AML-193 (cell line): Measurements from ENCODE around the gene OBSCN.

Source experiments
- DNase-seq, 2 experiments: peaks; one replicate each; lab custom pipeline; 2025; lab: John Stamatoyannopoulos, UW

The OBSCN gene

DNA sequence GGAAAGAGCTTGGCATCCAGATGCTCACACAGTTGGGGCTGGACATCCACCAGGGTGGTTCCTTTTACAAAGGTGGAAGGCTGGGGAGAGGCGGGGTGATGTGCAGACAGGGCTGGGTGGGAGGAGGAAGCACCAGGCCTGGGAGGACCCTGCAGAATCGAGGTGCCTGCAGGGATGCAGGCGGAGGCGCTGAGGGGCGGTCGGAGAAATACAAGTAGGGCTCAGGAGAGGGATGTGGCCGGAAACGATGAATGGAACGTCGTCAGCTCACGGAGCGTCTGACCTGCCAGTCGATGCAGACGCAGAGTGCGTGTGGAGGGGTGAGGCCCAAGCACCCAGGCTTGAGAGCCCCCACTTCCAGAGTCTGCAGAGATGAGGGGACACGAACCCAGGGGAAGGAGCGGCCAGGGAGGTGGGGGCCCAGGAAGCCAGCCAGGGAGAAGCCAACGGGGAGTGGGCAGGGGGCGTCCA lies 135.4 kb downstream of the OBSCN start:
- DNase-seq, result no peak

DNA sequence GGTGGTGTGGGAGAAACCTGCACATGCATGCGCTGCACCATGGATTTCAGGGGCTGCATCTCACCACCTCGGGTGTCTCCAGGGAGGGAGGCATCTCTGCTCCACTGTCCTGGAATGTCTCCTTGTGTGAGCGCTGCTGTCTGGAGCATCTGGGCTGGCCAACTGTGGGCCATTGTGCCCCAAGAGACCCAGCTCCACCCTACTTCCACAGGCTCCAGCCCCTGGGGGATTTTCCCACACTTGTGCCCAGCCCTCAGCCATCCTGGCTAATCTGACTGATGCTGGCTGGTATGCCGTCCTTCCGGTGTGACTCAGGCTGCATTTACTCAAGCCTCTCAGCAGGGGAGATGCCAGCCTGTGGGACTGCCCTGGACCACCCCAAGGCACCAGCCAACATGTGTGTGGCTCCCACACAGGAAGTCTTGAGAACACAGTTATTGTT lies 136.8 kb downstream of the OBSCN start:
- no peak for DNase-seq

DNA sequence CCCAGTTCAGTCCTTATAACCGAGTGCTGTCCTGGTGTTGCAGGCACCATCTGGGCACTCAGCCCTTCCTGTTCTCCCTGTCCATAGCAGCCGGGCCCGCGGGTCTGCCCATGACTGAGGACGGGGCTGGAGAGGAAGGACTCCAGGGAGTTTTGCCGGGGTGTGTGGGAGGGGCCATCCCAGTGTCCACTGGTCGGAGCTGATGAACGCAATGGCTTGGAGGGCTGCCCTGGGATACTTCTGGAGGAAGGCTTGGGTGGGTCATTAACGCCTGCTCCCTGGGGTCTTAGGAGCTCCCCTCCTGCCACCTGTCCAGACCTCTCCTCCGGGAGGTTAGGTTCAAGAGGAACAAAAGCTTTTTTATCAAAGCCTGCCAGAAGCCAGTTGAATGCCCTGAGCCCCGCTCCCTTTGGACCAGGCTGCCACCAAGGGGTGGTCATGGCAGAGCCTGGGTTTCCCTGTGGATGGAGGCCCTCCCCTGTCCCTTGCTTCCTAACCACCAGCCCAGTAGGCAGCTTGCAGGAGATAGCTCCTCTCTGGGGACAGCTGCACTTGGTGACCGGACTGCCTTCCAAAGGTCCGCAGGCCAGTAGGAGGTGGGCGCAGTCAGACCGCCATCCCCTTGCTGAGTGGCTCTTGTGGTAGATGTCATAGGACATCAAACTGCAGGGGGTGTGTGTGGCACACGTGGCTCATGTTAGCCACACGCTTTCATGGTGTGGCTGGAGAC lies 137.5 kb downstream of the OBSCN start:
- DNase-seq, result no peak

DNA sequence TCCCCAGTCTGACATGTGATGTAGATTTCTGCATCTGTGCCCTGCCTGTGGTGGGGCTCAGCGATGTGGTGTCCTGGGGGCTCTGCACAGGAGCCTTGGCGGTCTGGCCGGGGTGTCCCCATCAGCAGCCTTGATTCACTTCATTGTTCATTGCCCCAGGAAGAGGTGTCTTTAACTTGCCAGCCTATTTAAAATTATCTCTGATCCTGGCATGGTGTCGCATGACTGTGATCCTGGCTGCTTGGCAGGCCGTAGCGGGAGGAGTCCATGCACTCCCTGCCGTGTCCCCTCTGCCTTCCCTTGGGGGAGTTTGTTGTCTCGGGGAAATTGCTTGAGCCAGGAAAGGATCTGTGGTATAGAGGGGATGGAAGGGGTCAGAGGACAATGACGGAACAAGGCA lies 138.9 kb downstream of the OBSCN start:
- no peak for DNase-seq

DNA sequence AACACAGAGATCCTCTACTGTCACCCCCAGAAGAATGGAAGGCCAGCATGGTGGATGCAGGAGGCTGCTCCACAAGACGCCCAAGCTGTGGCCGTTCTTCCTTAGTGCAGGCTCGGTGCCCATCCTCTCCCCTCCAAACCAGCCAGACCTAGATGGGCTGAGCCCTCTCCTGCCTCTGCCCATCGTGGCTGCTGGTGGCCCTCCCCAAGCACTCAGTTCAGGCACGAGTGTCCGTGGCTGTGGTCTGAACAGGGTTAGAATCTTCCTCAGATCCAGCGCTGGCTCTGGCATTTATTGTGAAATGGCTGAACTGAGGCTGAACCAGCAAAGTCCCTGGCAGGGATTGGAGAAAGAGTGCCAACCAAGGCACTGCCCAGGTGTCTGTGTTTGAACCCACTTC lies 139.3 kb downstream of the OBSCN start:
- no peak for DNase-seq

DNA sequence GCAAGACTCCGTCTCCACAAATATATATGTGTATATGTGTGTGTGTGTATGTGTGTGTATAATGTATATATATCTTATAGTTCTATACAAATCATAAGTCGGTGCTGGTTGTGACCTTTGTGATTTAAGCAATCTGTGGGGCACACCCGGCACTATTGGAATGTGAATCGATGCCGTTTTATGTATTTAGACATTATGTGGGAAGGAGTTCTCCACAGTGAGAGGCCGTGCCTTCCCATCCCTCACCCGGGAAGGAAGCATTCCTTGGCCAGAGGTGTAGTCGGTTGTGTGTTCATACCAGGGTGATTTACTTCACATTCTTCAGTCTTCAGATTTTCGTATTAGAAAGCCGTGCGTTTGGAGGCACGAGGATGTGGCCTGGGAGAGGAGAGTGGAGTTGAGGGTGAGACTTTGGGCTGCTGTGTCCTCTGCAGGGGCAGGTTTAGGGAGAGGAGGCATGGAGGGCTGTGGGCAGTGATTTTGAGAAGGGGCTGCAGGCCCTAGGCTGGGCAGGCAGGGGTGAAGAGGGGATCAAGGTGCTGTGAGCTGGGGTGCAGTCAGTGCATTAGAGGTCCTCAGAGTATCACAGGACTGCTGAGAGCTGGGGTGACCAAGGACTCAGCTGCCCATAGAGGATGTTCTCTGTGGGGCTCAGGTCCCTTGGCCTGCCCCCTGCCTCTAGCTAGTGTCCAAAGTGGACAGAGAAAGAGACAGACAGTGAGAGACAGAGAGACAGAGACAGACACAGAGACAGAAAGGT lies 141.0 kb downstream of the OBSCN start:
- DNase-seq, result no peak

DNA sequence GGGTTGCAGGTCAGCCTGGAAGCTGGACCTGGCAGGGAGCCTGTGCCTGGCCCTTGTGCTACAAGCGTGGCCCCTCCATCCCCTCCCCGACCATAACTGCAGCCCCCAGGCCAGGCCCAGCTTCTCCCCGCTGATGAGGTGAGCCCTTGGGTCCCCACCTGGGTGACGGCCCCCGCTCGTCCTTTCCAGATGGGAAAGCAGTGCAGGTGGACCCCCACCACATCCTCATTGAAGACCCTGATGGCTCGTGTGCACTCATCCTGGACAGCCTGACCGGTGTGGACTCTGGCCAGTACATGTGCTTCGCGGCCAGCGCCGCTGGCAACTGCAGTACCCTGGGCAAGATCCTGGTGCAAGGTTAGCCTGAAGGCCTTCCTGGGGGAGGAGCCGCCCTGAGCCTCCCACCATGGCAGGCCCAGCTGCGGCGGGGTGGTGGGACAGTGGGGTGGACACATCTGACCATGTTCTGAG lies 141.9 kb downstream of the OBSCN start:
- no peak for DNase-seq

DNA sequence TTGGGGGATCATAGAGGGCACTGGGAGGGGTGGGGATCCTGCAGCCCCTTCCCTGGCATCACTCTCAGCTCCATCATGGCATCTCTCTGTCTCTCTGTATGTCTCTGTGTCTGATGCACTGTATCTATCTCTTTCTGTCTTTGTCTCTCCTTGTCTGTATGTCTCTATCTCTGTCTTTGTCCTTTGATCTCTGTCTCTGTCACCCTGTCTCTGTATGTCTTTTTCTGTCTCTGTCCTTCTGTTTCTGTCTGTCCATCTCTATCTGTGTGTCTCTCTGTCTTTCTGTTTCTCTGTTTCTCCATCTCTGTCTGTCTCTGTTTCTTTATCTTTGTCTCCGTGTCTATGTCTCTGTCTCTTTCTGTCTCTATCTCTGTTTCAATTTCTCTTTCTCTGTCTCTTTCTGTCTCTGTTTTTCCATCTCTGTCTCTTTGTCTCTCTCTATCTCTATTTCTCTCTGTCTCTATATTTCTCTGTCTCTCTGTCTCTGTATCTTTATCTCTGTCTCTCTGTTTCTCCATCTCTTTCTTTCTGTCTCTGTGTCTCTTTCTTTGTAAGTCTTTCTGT lies 142.4 kb downstream of the OBSCN start:
- DNase-seq, result no peak

DNA sequence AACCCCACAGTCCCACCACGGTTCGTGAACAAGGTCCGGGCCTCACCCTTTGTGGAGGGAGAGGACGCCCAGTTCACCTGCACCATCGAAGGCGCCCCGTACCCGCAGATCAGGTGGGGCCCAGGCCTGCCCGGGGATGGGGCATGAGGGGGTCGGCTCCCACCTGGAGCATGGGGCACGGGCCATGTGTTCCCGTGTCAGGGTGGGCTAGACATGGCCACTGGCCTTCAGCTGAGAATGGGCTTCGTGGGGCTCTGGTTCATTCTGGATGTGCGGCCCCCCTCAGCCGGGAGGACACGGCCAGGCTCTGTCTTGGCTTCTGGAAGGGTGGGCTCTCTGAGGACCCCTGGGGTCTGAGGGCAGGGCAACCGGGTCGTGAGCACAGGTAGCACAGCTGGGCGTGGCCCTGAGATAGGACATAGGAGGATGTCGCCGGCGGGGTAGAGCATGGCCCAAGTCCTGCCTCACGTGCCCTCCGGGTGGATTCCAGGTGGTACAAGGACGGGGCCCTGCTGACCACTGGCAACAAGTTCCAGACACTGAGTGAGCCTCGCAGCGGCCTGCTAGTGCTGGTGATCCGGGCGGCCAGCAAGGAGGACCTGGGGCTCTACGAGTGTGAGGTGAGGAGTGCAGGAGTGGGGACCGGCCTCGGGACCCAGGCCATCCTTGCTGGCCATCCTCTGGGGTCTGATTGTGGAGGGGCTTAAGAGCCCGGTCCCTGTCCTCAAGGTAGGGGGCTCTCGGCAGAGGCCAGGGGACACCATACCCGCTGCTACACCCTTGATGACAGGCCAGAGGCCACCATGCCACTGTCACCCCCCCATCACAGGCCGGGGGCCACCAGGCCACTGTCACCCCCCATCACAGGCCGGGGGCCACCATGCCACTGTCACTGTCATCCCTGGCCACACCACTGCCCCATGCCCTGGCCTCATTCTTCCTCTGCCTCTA lies 143.3 kb downstream of the OBSCN start:
- no peak for DNase-seq

DNA sequence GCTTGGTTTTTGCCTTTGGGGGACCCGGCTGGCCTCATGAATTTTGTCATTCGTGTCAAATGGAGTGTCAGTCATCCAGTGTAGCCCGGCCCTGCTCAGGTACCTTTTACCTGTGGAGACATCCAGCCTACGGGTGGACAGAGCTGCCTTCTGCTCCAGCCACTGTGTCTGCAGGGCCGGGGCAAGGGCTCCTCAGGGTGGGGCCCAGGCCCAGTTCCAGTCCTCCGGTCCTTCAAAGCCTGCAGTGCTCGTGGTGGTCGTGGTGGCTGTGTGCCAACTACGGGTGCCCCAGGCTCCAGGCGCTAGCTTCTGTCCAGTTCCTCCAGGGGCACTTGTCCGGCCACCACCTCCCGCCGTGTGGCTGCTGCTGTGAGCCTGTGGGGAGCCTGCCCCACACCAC lies 144.0 kb downstream of the OBSCN start:
- no peak for DNase-seq

DNA sequence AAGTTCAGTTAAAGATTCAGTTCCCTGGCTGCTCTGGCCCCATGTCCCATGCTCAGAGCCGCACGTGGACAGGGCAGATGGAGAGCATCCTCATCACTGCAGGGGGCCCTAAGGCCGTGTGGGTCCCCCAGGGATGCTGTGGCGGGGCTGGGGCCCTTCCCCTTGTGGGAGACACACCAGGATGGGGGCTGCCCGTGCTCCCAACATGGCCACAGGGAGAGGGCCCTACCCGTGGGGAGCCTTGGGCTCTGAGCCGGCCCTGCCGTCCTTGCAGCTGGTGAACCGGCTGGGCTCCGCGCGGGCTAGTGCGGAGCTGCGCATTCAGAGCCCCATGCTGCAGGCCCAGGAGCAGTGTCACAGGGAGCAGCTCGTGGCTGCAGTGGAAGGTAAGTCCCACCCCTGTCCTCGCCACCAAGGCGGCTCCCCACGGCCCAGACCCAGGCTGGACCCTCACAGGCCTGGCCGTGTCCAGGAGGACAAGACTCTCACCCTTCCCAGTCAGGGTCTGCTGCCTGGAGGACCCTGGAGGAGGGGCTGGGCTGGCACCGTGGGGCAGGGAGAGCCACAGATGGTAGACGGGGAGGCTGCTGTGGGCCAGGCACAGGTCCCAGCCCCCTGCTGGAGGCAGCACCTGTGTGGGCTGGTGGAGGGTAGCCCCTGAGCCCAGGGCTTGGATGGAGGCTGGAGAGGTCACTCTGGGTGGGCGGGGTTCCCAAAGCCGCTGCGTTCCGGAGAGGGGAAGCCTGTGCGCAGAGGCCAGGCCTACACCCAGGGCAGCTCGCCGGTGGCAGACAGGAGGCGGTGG lies 145.0 kb downstream of the OBSCN start:
- no peak for DNase-seq

DNA sequence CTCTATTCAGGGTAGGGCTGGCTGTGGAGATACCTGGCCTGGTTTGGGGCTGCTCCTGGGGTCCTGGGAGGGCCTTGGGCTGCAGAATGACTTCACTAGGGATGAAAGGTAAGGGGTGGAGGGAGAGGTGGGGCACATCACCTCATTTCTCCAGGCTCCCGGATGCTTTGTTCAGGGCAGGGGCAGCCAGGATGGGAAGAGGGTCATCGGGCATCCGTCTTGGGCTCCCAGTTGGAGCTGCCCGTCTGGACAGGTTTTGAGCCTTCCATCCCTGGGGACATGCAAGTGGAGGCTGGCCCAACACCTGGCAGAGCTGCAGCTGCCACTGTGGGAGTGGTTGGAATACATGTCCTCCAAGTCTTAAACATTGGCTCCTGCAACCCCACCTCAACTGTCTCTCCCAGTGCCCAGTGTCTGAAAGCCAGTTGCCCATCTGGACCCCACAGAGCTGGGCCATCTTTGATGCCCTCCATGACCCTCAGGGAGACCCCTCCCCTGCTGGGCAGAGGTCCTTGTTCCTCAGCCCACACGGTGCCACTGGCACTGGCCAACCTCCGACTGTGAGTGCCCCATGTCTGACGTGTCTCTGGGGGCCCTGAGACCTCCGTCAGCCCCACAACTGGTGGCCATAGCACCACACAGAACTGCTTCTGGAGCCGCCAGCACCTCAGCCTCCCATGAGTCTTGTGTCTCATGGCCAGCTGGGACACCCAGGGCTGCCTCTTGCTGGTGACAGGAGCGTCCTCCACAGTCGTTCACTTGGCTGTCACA lies 145.9 kb downstream of the OBSCN start:
- DNase-seq, result no peak

DNA sequence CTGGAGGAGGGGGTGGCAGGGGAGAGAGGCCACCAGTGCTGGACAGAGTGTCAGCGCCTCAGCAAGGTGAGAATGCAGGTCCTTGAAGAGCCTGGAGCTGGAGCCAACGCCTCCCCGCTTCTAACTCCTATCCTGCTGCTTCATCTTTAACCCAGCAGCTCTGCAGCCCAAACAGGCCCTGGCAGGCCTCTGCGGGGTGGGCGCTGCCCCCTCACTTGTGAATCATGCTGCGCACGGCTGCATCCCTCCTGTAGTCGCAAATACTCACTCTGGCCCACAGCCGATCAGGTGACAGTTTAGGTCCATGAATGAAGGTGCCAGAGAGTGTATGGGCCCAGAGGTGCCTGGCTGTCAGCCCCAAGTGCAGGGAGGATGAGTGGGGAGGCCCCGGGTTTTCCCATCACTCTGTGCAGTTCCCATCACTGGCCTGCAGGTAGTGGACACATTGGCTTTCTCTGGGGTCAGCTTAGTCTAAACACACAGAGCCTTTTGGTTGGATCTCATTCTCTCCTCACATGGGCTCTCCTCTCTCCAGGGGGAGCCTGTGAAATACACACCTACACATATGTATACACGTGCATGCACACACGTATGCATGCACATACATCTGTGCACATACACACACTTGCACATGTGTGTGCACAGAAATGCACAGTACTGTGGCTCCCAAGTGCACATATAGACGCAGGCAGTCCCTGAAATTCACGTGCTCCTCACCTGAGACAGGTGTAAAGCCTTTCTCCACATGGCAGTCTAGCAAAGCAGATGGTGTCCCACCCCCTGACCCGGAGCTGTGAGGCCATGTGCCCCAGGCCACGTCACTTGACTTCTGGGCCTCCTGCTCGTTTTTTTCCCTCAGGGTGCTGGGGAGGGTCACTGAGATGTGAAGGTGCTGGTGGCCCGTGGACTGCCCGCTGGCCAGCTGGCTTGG lies 146.8 kb downstream of the OBSCN start:
- no peak for DNase-seq

DNA sequence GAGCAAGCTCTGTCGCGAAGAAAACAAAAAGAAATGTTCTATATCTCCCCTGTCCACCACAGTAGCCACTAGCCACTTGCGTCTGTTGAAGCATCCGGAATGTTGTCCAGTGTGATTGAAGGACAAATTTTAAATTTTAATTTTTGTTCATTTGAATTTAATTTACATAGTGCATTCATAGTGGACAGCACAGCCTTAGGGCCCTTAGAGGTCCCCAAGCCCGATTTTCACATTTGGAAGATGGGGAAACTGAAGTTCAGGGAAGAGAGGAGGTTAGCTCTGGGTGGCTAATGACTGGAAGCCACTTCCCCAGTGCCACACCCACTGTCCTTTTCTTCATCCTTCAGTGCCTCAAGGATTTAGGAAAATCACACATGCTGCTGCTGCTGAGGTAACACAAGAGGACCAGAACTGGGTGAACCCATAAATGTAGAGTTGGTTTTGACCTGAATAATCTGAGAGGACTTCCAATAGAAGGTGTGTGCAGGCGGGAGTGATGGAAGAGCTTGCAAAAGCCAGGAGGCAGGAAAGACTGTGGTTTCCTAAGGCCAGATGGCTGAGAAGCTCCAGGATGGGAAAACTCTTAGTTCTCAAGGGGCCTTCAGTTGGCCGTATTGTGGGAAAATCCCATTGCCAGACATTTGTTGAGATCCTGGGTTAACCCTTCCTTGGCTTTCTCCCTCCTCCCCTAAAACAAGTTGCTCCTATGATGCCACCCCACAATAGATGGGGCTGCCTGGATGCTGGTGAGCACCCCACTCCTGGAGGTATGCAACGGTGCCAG lies 149.2 kb downstream of the OBSCN start:
- DNase-seq, result no peak

DNA sequence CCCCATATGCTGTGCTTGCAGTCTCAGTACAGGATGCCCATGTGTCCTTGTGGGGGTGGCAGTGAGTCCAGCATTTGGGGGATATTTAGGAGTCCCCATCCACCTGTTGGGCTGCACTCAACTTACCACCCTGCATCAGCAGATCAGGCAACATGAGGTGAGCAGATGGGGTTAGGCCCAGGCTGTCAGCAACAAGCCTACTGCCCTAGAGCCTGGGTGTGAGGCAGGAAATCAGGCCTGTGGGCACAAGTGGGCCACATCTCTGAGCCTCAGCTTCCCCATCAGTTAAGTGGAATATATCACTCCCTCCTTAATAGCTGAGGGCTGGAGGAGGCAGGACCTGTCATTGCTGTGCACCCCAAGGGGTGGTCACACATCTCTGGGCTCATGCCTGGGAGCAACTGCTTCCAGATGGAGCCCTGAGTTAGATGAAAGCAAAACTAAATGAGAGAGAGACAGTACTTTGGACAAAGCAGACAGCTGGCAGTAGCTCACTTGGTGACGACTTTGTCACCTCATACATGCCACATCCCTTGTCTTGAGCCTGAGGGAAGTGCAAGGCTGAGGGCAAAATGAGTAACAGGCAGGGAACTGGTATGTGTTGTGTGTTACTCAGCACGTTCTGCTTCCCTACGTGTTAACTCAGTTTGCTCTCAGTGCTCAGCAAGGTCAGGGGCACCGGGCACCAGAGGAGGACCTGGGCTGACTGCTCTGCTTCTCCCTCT lies 150.4 kb downstream of the OBSCN start:
- no peak for DNase-seq

DNA sequence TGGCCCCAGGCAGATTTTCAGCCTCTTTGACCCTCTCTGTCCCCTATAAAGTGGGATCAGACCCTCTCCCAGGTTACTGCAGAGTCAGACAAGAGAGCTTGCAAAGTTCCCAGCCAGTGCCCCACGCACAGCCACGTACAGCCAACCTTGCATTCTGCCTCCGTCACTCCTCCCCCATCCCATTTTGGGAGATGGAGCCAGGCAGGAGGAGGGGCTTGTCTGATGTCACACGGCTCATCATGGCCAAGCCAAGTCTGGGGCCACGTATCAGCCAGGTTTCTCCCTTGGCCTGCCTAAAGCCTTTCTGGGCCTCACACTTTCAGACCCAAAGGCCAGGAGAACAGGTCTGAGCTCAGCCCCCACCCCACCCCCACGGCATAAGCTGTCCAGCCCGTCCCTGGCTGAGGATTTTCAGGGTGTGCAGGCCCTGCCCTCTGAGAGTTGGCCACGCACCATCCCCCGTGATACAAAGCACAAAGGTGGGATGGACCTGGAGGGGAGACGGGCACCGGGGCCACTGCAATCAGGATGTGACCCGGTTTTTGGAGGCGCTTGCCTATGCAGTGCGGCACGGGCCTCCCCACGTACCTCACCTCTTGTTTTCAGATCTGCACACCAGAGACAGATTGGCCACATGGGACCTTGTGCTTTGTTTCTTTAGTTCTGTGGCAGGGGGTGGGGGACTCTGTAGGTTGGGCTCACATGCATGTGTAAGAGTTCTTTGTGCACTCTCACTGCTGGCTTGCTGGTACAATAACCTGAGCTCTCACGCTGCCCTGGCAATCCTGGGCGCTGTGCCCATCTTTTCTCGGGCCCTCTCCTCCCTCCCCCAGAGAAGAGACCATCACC lies 151.1 kb downstream of the OBSCN start:
- DNase-seq, result no peak
